Stimulated activated CD4-positive, alpha-beta T cell treated with anti-CD3 and anti-CD28 coated beads, Interleukin-12 subunit alpha, Interleukin-12 subunit beta, amount 100 ng/mL, for 48 hours (primary cell): ENCODE measurements around the gene MIAT.

Experiments
- DNase-seq, 3 donors: peaks; one replicate each; pipeline ENCODE4 v3.0.0-alpha.2; 2020; ENCODE audit warnings: low read depth in 2 of 3, low spot score in 1 of 3

Gene MIAT

DNA sequence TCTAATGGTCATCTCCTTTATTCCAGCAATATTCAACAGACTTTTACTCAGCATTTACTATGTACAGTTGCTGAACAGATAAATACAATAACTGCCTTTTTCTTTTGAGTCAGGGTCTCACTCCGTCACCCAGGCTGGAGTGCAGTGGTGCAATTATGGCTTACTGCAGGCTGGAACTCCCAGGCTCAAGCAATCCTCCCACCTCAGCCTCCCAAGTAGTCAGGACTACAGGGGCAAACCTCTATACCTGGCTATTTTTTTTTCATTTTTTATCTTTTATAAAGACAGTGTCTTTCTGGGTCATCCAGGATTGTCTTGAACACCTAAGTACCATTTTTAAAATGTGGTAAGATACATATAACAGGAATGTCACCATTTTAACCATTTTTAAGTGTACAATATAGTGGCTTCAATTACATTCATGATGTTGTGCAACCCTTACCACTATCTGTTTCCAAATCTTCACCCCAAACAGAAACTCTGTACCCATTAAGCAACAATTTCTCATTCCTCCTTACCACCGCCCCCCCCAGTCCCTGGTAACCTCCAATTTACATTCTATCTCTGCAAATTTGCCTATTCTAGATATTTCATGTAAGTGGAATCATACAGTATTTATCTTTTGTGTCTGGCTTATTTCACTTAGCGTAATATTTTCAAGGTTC, 67.8 kb downstream of the MIAT start:
- no peak for DNase-seq
